GM20000 (cell line): ENCODE data around the gene CRYBB2.
"Not testable (repeated sequence)": the region's sequence is repeated elsewhere in the genome, so short reads cannot be mapped to it uniquely, and the experiment has no call there.

ENCODE experiments used
- DNase-seq: peaks from one replicate; pipeline ENCODE4 v3.0.0; 2012; ENCODE audit warnings: low spot score
- TF ChIP-seq, protein P1 (sequence below): IDR thresholded peaks from 2 replicates; pipeline ENCODE4 v1.5.1; 2012; ENCODE audit warnings: mild to moderate bottlenecking, control low read depth; ENCODE audit errors: extremely low read depth, missing control alignments

CRYBB2 gene

GRCh38 chr22:25237503-25237902 is 18.1 kb downstream of the CRYBB2 start:
- TF ChIP-seq, protein P1, sequence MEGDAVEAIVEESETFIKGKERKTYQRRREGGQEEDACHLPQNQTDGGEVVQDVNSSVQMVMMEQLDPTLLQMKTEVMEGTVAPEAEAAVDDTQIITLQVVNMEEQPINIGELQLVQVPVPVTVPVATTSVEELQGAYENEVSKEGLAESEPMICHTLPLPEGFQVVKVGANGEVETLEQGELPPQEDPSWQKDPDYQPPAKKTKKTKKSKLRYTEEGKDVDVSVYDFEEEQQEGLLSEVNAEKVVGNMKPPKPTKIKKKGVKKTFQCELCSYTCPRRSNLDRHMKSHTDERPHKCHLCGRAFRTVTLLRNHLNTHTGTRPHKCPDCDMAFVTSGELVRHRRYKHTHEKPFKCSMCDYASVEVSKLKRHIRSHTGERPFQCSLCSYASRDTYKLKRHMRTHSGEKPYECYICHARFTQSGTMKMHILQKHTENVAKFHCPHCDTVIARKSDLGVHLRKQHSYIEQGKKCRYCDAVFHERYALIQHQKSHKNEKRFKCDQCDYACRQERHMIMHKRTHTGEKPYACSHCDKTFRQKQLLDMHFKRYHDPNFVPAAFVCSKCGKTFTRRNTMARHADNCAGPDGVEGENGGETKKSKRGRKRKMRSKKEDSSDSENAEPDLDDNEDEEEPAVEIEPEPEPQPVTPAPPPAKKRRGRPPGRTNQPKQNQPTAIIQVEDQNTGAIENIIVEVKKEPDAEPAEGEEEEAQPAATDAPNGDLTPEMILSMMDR = no peak
- no peak for DNase-seq

DNA sequence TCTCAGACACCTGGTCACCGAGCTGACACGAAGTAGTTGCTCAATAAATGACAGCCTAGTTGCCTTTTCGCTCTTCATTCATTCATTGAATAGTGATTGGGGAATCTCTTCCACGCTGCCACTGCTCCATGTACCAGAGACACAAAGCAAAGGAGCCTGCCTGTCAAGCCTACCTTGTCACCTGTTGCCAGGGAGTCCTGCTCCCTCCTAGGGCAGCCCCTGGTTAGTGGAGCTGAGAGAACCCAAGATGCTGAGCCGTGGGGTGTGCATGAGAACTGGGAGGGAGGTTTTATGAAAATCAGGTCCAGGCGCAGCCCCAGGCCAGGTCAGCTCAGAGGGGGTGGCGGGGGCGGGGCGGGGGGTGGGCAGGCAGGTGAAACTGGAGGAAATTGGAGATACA is 18.6 kb downstream of the CRYBB2 start:
- not testable (repeated sequence) for DNase-seq

- not testable (repeated sequence) for DNase-seq
Observed at GRCh38 chr22:25255169-25255568, 35.7 kb downstream of the CRYBB2 start.

DNA sequence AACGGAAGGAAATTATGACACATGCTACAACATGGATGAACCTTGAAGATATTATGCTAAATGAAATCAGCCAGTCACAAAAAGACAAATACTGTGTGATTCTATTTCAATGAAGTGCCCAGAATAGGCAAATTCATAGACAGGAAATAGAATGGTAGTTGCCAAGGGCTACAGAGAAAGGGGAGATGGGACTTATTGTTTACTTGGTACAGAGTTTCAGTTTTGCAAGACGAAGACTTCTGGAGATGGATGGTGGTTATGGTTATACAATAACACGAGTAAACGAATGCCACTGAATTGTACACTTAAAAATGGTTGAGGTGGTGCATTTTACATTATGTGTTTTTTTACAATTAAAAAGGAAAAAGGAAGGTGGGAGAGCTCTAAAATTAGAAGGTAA is 48.1 kb downstream of the CRYBB2 start:
- not testable (repeated sequence) for DNase-seq

DNA sequence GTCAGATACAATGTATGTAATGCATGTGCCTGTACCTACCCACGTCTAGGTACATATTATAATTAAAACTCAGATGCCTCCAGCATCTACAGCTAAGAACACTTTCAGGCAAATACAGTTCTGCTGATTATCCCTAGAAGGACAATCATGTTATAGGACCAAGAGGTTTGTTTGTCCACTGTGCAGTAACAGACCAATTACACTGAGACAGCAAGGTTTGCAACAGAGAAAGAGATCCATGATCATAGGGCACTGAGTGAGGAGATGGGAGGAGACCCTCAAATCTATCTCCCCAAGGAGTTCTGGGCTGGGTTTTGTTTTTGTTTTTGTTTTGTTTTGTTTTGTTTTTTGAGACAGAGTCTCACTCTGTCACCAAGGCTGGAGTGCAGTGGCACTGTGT is 49.5 kb downstream of the CRYBB2 start:
- not testable (repeated sequence) for DNase-seq

DNA sequence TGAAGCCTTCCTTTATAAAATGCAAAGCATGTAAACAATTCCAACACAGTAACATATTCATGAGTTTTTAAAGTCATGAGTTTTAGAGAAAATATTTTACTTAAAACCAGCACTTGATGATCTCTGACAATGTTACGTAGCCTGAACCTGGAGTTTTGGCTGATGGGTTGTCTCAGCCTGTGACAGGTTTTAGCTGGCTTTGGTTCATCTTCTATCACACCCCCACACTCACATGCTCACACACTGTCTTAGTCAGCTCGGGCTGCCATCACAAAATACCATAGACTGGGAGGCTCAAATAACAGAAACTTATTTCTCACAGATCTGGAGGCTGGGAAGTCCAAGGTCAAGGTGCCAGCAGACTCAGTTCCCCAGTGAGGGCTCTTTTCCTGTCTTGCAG is 50.6 kb downstream of the CRYBB2 start:
- not testable (repeated sequence) for DNase-seq

- DNase-seq = not testable (repeated sequence)
Observed at GRCh38 chr22:25273231-25273630, 53.8 kb downstream of the CRYBB2 start.

DNA sequence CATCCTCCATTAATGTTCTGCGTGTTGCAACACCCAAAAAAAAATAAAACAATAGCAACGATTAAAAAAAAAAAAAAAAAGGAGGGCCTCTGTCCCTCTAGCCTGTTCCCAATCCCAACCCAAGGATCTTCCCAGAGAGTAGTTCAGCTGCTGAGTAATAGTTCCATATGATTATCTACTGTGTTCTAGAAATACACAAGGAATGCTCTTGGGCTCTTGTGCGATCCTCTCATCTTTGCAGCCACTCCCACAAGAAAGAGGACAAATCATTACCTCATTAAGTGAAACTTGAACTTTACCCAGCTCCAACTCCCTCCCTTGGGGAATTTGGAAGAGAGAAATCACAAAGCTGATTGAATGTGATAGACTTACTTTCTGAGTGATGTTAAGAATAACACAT is 54.5 kb downstream of the CRYBB2 start:
- DNase-seq = not testable (repeated sequence)

DNA sequence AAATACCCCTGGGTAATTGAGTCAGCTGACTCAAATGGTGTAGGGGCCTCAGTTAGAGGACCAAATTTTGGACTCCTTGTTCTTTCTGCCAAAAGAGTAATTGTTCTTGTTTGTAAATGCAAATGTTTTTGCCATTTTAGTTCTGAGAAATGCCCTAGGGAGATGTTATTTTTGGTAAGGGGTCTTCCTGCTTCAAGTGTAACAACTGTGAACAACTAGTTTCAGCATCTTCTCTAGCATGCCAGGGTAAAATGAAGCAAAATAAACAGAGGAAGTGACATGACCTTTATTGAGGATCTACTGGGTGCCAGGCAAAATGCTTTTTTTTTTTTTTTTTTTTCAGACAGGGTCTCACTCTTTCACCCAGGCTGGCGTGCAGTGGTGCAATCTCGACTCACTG is 60.7 kb downstream of the CRYBB2 start:
- DNase-seq = not testable (repeated sequence)
